ENCODE measurements around the gene TMEM141. TPM values are rescaled to one million over a fixed set of nuclear protein-coding genes. Genes with fewer than 3 reads are reported as not detected.

Gene TMEM141
- total and polyA plus RNA-seq, 11 donors = 45.6 to 122 (median 66.9) TPM

DNA sequence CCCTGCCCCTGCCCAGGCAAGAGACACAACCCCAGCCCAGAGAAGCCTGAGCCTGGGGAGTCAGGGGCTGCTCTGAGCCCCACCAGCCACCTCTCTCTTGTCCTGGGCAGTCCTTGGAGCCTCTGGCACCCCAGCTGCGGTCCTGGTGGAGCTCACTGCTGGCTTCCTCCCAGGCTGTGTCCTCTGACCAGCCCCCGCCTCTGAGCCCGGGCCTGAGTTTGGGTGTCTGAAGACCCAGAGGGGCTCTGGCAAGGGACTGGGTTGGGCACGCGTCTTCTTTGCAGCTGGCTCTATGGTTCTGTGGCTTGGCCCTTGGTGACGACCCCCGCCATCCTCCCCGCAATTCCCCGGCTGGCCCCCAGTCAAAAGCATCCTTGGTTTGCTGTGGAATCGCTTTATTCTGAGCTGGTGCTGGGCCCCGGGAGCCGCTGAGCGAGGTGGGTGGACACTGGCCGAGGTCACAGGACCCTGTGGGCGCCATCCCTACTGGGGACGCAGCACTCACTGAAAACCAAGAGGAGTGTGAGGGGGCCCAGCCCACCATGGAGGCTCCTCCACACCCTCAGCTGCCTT, 47.4 kb upstream of the TMEM141 start:
- 83 to 96% (median 93%) methylated on average over 8 to 16 of the region's 16 CpGs for WGBS, 4 donors
- Histone ChIP-seq H3K27ac (no peak overlapping the region), H3K4me3 (peak overlapping the region in 3 of 12 donors; percentile 24 to 55 (median 49)), H3K9me3 (no peaks in the 10 kb centered on the region), H3K4me1 (peaks cover 0 to 53% (median 25%) of the 10 kb centered on the region in 12 donors), H3K27me3 (peaks cover 0 to 19% (median 0%) of the 10 kb centered on the region in 9 donors), H3K36me3 (no peaks in the 10 kb centered on the region)
- TF ChIP-seq POLR2A (IDR thresholded peaks at IDR 0.05) = no peak
- TF ChIP-seq CTCF (IDR thresholded peaks at IDR 0.05) = no peak
- DNase-seq (no peak), ATAC-seq (no peak)
- intact Hi-C loops (cut with DNase I) = no loop called here

DNA sequence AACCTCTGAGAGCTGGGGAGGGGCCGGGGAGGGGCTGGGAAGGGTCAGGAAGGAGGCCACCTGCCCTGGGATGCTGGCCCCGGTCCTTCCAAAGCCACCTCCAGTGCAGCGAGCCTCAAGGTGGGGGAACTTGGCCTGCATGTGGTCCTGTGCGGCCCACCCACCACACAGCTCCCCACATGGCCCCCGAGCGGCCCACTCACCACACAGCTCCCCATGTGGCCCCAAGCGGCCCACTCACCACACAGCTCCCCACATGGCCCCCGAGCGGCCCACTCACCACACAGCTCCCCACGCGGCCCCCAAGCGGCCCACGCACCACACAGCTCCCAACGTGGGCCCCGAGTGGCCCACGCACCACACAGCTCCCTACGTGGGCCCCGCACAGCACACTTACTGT, 46.4 kb upstream of the TMEM141 start:
- intact Hi-C loops (cut with DNase I) = no loop called here
- Histone ChIP-seq H3K27ac (peak overlapping the region in 5 of 12 donors; percentile 61 to 85 (median 78)), H3K4me3 (peak overlapping the region in 4 of 12 donors; percentile 24 to 55 (median 38)), H3K4me1 (peaks cover 0 to 64% (median 34%) of the 10 kb centered on the region in 12 donors), H3K9me3 (no peaks in the 10 kb centered on the region), H3K36me3 (no peaks in the 10 kb centered on the region), H3K27me3 (peaks cover 0 to 19% (median 0%) of the 10 kb centered on the region in 9 donors)
- peak in 1 of 5 donors; percentile 41 for DNase-seq
- no peak for ATAC-seq
- 87 to 100% (median 93%) methylated on average over 3 to 18 of the region's 18 CpGs for WGBS, 4 donors
- TF ChIP-seq POLR2A (IDR thresholded peaks at IDR 0.05) (no peak), CTCF (IDR thresholded peaks at IDR 0.05) (no peak)

DNA sequence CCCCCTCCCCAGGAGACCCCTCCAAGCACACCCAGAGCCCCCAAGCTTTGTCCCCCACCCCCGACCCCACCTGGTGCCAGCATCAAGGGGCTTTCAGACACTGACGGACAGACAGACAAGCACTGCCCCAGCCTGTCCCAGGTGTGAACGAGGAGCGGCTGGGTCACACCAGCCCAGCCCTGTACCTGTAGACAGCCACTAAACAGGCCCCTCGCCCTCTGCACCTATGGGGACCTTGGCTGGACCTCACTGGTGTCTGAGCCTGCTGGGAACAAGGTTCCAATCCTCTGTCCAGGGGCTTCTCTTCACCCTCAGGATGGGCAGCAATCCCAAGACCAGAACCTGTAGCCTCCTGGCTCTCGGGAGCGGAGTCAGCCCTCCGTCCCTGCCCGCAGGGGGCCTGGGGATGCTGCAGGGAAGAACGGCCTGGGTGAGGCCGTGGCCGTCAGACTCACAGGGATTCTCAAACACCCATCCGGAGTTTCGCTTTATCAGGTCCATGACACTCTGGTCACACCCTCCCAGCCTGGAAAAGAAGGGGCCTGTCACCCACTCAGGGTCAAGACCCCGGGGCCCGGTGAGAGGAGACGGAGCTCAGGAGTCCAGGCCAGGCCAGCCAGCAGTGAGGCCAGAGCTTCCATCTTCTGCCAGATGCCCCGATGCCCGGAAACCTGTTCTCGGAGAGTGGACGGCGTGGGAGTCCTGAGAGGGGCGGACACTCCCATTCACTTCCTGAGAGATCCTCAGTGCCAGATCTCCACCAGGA, 45.6 kb upstream of the TMEM141 start:
- H3K4me3 ChIP-seq = peak overlapping the region; percentile 14 to 55 (median 30)
- H3K4me1 ChIP-seq = peaks cover 0 to 66% (median 35%) of the 10 kb centered on the region in 12 donors

More for the DNA sequence above, 45.6 kb upstream of the TMEM141 start:
- Histone ChIP-seq H3K27me3 (peaks cover 0 to 19% (median 0%) of the 10 kb centered on the region in 9 donors), H3K27ac (peak overlapping the region; percentile 35 to 85 (median 68)), H3K9me3 (no peaks in the 10 kb centered on the region), H3K36me3 (no peaks in the 10 kb centered on the region)
- intact Hi-C loops (cut with DNase I) = no loop called here
- peak in 1 of 2 donors; percentile 41 for TF ChIP-seq POLR2A (IDR thresholded peaks at IDR 0.05)
- no peak for TF ChIP-seq CTCF (IDR thresholded peaks at IDR 0.05)
- DNase-seq = peak in 3 of 5 donors; percentile 56 to 72 (median 65)
- ATAC-seq = peak; percentile 9 to 50 (median 20)
- 68 to 76% (median 74%) methylated on average over 22 to 23 of the region's 23 CpGs for WGBS, 4 donors

Data from heart left ventricle (tissue), 16 donors.